HL-60/S4 treated with retinoic acid at 250 ng/mL for 4 days and 3 days (cell line): ENCODE data around the gene C19orf67.

ENCODE experiments used
- in situ Hi-C: fragments of 300-500 bp; cut with MboI; formaldehyde crosslinking; loops from 2 replicates; pipeline ENCODE4 v1.7.0; 2022; ENCODE audit warnings: low sequenced_read_pairs

The C19orf67 gene

DNA sequence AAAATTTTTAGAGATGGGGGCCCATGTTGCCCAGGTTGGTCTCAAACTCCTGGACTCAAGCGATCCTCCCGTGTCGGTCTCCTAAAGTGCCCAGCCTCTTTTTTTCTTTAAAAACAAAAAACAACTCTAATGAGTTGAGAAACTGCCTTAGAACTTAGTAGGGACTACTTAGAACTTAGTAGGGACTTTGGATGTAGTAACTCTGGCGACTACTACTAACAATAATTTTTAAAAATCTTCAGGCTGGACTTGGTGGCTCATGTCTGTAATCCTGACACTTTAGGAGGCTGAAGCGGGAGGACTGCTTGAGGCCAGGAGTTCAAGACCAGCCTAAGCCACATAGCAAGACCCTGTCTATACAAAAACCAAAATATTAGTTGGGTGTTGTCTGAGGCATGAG is 515 bp upstream of the C19orf67 start:
- in situ Hi-C loops, result no loop called here

DNA sequence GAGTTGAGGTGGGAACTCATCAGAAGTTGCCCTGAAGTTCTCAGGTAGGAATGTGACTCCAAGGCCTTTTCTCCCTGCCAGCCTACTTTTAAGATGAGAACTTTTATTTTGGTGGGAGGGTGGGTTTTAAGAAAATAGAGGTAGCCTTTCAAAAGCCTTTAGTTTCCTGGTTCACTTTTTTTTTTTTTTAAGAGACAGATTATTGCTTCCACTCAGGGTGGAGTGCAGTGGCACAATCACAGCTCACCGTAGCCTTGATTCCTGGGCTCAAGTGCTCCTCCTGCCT is 3.0 kb downstream of the C19orf67 start:
- in situ Hi-C loops, result no loop called here

DNA sequence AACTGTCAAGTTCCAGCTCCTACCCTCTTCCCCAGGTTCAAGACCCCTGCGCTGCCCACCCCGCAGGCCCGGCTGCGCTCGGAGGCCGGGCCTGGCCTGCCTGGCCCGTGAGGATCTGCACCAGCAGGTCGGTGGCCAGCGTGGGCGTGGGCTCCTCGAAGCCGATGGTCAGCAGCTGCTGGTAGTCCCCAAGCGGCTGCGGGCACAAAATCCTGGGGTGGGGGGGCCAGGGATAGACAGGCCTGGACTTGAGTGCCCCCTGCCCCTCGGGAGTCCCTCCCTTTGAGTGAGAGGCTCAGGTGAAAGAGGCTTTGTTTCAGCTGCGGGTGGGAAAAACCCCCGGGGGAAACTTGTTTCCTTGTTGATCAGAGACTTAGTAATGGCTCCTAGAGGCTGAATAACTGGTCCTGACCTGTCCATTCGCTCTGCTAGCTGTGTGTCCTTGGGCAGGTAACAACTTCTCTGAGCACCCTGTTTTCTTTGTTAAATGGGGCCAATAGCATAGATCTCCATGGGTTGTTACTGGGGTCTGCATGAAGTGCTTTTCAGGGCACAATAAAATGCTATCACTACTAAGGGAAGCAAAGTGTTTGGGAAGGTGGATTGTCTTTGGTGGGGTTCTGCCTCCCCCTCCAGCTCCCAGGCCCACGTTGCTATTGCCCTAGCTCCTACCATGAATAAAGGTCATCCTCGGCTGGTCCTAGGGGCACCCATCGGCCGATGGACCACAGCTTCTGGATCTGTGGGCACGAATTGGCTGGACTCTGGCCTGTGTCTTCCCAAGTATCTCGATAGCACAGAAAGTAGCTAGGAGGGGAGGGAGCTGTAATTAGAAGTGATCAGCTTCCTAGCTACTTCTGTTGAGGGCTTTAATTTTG is 3.5 kb downstream of the C19orf67 start:
- in situ Hi-C loops, result no loop called here

DNA sequence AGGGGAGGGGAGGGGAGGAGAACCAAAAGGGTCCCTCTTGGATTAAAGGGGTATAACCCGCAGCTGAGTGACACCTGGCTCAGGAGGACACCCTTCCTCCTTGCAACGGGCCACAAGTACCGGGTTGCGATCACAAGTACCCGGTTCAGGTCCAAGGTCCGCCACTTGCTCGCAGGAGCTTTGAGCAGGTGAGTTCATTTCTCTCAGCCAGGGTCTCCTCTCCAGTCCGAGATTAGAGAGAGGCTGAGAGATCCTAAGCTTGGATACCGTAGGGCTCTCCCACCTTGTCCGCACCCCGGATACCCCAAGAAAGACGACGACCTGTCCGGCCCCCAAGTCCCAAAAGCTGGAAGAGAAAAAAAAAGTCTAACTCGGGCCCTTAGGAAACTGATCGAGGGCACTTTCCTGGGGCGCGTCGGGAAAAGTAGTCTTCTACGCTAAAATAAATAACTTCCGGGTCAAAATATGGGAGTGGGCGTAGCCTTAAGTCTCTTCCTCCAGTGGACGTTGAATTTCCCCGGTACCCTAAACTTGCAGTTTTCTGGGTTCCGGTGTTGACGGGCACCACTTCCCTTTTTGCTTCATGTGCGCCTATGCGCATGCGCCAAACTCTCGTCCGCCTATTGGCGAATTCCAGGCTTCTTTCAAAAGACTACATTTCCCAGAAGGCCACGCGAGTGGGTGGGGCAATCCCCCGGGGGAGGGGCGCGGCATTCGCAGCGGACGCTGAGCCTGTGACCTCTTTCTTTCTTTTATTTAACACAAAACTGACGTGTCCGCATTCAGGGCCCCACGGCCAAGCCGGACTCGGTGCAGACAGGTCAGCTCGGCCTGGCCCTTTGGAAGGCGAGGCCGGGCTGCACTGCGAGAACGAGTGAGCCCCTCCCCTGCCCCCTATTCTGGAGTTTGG is 4.4 kb downstream of the C19orf67 start:
- in situ Hi-C loops, result no loop called here

DNA sequence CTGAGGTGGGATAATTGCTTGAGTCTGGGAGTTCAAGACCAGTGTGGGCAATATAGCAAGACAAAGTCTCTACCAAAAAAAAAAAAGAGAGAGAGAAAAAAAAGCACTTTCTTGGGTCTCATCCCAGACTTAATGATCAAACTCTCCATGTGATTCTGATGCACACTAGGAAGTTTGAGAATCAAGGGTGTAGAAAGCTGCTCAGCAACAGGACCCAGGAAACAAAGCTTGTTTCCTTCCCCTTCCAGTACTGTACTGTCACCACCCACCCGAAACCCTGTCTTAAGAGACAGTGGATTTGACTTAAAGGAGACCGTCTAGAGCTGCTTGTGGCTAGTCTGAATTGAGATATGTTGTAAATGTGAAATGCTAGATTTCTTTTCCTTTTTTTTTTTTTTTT is 7.2 kb downstream of the C19orf67 start:
- in situ Hi-C loops, result no loop called here

DNA sequence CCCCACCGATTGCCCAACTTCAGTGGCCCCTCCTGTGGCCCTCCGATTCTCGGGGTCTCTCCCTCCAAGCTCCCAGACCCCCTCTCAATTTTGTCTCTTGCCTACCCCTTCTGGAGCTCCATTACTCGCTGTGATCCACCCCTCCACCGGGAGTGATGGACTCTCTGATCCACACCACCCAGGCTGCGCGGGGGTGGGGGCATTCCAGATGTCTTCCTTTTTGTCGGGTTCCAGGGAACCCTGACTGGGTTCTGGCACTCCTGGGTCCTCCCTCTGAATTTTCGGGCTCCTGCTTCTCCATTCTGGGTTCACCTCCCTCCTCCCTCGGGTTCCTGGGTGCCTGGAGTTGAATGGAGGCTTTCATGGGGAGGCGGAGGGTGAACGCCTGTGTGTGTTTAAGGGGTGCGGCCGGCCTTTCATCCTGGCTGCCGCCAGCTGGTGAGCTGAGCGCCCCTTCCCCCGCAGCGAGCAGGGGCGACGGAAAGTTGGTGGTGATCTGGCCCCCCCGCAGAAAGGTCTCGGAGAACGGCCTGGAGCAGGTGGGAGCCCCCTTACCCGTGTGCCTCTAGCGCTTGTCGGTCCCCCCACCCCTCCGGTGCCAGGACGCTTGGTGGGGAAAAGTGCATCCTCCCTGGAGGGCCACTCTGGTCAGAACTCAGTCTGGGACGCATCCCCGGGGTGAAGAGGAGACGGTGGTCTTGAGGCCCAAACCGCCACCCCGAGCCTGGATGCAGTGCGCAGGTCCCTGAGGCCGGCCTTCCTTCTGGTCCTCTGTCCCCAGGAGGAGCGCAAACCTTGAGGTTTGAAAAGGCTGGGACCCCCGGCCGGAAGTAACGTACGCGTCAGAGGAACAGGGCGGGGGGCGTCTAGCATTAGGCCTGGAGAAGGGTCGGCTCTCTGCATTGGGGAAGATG is 11.4 kb downstream of the C19orf67 start:
- in situ Hi-C loops, result loop anchor here (25.0 kb wide), 2 partner anchors 187 to 462 kb away; partner anchors contain the start of gene NANOS3

DNA sequence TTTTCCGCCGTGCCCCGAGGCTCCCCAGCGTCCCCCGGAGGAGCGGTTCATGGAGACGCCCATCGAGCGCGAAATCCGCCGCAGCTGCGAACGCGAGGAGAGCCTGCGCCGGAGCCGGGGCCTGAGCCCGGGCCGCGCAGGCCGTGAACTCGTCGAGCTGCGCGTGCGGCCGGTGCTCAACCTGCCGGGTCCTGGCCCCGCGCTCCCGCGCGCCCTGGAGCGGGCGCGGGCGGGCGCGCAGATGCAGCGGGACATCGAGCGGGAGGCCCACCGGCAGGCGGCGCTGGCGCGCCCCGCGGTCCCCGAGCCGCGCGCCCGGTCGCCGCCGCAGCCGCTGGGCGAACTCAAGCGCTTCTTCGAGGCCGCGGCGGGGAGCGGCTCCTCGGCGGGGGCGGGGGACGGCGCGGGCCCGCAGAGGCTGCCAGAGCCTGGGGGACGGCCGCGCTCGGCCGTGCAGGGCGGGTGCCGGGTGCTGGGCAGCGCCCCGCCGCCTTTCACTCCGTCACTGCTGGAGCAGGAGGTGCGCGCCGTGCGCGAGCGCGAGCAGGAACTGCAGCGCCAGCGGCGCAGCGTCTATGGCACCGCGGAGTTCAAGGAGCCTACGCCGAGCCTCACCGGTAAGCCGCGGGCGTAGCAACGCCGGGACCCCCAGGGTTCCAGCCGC is 12.2 kb downstream of the C19orf67 start:
- in situ Hi-C loops, result loop anchor here (25.0 kb wide), 2 partner anchors 186 to 461 kb away; partner anchors contain the start of gene NANOS3

DNA sequence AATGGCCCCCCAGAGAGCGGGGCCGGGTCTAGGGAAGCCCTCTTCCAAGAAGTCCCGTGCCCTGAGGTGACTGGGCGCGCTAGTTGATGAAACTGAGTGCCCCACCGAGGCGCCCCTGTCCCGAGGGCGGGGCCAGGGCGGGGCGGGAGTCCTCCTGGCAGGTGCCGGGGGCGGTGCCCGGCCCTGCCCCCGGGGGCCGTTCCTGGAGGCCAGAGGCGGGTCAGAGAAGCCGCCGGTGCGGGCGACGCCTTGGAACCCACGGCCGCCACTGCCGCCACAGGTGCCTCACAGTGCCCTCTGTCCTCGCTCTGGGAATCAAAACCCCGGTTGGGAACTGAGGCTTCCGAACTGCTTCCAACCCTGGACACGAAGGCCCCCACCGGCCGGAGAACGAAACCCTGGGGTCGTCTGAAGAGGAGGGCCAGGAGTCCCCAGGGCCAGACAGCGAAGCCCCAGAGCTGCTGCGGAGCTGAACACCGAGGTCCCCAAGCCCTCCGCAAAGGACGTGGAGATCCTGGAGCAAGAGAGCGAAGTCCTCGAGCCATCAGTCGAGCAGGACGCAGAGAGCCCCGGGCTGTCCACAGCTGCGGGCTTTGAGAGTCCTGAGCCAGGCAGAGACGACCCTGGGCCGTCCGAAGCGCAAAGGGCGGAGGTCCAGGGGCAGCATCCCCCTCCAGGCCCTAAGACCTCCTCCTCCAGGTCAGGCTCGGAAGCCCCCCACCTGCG is 12.9 kb downstream of the C19orf67 start, which contains the start of gene MISP3:
Gene MISP3 (plus strand): TSS at position 252 of the 726 bp plus-strand sequence. CDS start 524 bp downstream, outside the sequence.
- in situ Hi-C loops, result loop anchor here (25.0 kb wide), 2 partner anchors 185 to 460 kb away; partner anchors contain the start of gene NANOS3

DNA sequence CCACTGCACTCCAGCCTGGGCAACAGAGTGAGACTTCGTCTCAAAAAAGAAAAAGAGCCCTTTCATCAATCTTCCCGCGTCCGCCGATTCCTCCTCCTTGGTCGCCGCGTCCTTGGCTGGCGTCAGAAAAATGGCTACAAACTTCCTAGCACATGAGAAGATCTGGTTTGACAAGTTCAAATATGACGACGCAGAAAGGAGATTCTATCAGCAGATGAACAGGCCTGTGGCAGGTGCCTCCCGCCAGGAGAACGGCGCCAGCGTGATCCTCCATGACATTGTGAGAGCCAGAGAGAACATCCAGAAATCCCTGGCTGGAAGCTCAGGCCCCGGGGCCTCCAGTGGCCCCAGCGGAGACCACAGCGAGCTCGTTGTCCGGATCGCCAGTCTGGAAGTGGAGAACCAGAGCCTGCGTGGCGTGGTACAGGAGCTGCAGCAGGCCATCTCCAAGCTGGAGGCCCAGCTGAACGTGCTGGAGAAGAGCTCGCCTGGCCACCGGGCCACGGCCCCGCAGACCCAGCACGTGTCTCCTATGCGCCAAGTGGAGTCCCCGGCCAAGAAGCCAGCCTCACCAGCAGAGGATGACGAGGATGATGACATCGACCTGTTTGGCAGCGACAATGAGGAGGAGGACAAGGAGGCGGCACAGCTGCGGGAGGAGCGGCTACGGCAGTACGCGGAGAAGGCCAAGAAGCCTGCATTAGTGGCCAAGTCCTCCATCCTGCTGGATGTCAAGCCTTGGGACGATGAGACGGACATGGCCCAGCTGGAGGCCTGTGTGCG is 15.1 kb downstream of the C19orf67 start:
- in situ Hi-C loops, result loop anchor here (25.0 kb wide), 2 partner anchors 183 to 458 kb away; partner anchors contain the start of gene NANOS3

DNA sequence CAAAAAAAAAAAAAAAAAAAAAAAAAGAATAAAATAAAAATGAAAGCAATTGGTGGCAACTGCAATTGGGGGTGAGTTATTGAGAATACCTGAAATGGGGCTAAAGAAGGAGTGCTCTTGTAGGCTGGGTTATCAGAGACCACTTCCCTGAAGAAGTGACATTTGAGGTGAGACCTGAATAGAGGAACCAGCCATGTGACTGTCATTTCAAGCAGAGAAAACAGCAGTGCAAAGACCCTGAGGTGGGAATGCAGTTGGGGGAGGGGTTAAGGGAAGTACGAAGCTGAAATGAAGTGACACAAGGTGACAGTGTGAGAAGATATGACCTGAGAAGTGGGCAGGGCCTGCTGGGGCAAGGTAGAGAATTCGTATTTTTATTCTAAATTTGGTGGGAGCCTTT is 19.4 kb downstream of the C19orf67 start:
- in situ Hi-C loops, result loop anchor here (25.0 kb wide), 2 partner anchors 179 to 454 kb away; partner anchors contain the start of gene NANOS3

DNA sequence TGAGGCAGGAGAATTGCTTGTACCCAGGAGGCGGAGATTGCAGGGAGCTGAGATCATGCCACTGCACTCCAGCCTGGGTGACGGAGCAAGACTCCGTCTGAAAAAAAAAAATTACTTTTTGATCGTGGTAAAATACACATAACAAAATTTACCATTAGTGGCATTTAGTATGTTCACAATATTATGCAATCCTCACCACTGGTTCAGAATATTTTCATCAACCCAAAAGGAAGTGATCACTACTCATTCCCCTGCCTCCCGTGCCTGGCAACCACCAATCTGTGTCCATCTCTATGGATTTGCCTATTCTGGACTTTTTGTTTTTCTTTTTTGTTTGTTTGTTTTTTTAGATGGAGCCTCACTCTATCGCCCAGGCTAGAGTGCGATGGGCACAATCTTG is 22.5 kb downstream of the C19orf67 start:
- in situ Hi-C loops, result loop anchor here (25.0 kb wide), 2 partner anchors 176 to 451 kb away; partner anchors contain the start of gene NANOS3

DNA sequence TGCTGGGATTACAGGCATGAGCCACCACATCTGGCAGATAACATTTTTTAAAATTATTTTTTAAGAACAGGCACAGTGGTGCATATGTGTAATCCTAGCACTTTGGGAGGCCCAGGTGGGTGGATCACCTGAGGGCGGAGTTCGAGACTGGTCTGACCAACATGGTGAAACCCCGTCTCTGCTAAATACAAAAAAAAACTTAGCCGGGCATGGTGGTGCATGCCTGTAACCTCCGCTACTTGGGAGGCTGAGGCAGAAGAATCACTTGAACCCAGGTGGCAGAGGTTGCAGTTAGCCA is 23.1 kb downstream of the C19orf67 start:
- in situ Hi-C loops, result loop anchor here (25.0 kb wide), 2 partner anchors 175 to 450 kb away; partner anchors contain the start of gene NANOS3

DNA sequence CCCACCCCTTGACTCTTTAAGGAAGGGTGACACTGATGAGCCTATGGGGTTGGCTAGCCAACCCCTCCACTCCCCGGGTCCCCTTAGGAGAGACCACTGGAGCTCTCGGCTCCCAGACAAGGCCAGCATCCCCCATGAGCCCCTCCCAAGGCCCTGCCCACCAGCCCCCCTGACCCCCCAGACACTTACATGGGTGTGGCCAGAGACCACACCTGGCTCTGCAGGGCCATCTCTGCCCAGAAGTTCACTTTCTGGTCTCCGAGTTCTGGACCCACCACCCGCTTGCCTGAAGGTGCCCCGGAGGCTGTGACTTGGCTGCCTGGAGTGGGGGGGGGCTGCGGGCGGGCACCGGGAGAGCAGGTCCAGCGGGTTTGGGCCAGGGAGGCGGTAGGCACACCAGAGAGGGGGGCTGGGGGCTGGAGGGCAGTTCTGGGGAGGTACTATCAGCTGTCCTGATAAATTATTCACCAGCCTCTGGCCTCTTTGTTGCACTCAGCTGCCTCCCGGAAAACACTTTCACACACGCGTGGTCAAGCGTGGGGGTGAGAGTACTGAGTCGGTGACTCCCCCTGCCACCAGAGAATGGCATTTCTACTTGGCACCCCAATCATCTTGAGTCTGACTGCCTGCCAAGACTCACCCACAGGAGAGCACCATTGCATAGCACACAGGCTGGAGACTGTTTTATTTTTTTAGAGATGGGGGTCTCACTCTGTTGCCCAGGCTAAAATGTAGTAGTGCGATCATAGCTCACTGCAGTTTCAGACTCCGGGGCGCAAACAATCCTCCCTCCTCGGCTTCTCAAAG is 23.6 kb downstream of the C19orf67 start, which contains the start of gene PALM3:
Gene PALM3 (minus strand): TSS at position 326 of the 807 bp plus-strand sequence. CDS start 96 bp downstream, at position 230.
- in situ Hi-C loops, result loop anchor here (25.0 kb wide), 2 partner anchors 175 to 450 kb away; partner anchors contain the start of gene NANOS3

DNA sequence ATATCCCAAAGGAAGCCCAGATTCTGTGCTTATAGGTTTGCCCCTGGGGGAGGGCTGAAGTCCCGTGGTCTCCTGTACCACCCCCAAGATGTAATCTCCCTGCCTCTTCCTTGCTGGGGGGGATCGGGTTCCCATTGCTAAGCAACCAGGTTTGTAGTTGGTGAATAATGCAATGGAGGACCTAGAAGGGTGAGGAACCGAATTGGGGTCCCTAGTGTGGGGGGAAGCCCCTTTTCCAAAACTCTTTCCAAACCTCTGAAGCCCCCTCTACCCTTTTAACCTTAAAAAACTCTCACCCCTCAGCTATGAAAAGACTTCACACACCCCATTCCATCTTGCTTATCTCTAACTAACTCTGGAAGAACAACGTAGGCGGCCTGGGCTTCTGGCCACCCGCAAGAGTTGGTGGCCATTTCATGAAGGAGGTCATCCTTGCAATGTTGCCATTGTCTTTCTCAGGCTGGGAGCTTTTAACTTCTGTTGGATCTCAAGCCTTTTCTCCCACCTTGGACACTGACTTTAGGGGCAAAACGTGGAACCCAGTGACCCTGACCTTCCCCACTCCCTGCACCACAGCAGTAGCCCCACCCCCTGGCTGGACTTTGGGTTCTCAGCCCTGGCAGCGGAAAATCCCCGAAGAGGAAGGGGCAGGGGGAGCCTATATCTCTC is 24.4 kb downstream of the C19orf67 start:
- in situ Hi-C loops, result loop anchor here (25.0 kb wide), 2 partner anchors 174 to 449 kb away; partner anchors contain the start of gene NANOS3

DNA sequence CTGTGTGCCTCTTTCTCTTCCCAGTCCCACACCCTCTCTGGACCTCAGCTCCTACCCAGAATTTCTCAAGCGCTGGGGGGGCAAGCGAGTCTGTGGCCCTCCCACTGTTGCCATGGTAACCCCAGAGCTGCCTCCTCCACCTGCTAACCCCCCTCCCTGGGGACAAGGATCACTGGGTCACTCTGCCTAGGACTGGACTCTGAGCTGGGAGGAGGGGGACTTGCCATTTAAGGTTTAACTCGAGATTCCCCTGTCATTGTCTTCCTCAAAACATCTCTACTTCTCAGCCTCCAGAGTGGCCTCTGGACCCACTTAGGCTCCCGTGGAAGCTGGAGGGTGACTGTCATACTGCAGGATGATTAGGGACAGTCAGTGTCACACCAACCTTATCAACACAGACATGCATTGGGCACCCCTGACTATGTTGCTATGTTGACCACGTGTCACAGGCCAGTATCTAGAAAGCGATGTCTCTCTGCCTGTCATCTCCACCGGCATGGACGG is 25.9 kb downstream of the C19orf67 start:
- in situ Hi-C loops, result loop anchor here (25.0 kb wide), 2 partner anchors 172 to 447 kb away; partner anchors contain the start of gene NANOS3

DNA sequence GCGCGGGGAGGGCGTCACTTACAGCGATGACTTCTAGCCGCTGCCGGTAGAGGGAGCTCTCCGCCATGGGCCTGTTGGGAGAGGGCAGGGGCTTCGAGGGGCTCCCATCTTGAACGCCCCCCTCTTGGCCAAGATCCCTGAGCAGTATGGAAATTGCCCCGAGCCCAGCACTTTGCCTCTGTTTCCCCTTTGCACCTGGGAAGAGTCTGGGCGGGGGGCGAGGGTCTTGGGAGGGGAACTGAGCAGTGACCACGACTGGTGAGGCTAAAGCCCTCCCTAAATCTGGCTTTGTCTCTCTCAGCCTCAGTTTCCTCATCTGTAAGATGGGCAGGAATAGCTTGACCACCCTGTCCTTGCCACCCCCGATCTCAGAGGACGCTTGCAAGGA is 26.5 kb downstream of the C19orf67 start:
- in situ Hi-C loops, result loop anchor here (25.0 kb wide), 2 partner anchors 172 to 447 kb away; partner anchors contain the start of gene NANOS3
